NCI-H1105 treated with DMSO at 0.1 percent for 48 hours (cell line): ENCODE results near the gene SFTA2.
A peak's percentile ranks its signal among the peaks of the same experiment; 100 is the strongest.
"Not testable (repeated sequence)": the region's sequence is repeated elsewhere in the genome, so short reads cannot be mapped to it uniquely, and the experiment has no call there.

Experiments used
- DNase-seq: peaks from one replicate; lab custom pipeline; 2025; lab: John Stamatoyannopoulos, UW

SFTA2 gene

GRCh38 chr6:30931969-30932645, at the start of gene SFTA2:
SFTA2 (minus strand) TSS chr6:30932170; CDS start chr6:30932096, 74 bp downstream.
- DNase-seq = no peak

- DNase-seq = no peak
These were observed 47.7 kb upstream of the SFTA2 start for GRCh38 chr6:30979690-30980089.

- DNase-seq = no peak
These were observed 47.2 kb upstream of the SFTA2 start for GRCh38 chr6:30979141-30979540.

- no peak for DNase-seq
These were observed 42.7 kb upstream of the SFTA2 start for GRCh38 chr6:30974490-30975252.

DNA sequence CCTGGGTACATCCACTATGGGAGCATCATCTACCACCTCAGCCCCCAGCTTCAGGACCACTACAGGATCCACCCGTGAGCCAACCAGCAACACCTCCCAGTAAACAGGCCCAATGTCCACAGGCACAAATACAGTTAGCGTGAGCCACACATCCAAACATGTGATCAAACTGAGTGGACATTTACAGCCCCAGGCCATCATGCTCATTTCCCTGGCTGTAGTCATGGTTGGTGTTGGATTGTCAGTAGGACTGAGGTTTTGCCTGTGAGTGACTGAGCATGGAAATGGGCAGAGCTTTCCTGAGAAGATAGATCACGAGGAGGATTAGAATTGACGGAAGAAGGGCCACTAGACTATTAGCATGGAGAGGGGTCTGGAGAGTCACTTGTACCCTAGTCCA, 40.8 kb upstream of the SFTA2 start:
- DNase-seq = no peak

- DNase-seq = no peak
These were observed 39.0 kb upstream of the SFTA2 start for GRCh38 chr6:30970946-30971345.

- DNase-seq = not testable (repeated sequence)
These were observed 37.2 kb upstream of the SFTA2 start for GRCh38 chr6:30969171-30969570.

DNA sequence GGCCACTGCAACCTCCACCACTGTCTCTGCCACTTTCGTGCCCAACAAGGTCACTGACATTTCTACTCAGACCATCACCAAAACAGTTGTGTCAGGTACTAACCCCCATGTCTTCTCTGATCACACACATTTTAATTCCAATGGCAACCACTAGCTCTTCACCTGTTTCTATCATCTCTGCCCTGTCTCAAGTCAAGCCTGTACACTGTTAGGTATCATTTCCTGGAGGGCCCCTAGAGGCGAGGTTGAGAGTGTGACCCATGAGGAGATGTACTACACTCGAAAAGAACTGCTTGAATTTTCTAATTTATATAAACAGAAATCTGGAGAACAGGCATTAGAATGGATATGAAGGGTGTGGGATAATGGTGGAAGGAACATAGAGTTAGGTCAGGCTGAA, 34.2 kb upstream of the SFTA2 start:
- no peak for DNase-seq

GRCh38 chr6:30965140-30965601, 33.2 kb upstream of the SFTA2 start:
- no peak for DNase-seq

DNA sequence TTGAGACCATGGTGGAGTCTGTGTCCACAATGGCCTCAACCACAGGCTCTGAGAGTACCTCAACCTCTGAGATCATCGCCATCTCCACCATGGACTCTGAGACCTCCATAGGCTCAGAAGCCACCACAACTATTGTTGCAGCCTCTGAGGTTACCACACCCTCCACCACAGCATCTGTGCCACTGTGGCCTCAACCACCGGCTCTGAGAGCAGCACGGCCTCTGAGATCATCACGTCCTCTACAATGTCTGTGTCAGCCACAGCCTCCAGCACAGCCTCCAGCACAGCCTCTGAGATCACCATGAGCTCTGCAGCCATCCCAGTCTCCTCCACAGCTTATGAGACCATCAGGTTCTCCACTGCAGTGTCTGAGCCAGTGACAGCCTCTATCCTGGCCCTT, 32.1 kb upstream of the SFTA2 start:
- no peak for DNase-seq

- DNase-seq = no peak
These were observed 31.7 kb upstream of the SFTA2 start for GRCh38 chr6:30963641-30964040.

- DNase-seq = no peak
These were observed 30.7 kb upstream of the SFTA2 start for GRCh38 chr6:30962716-30963115.

DNA sequence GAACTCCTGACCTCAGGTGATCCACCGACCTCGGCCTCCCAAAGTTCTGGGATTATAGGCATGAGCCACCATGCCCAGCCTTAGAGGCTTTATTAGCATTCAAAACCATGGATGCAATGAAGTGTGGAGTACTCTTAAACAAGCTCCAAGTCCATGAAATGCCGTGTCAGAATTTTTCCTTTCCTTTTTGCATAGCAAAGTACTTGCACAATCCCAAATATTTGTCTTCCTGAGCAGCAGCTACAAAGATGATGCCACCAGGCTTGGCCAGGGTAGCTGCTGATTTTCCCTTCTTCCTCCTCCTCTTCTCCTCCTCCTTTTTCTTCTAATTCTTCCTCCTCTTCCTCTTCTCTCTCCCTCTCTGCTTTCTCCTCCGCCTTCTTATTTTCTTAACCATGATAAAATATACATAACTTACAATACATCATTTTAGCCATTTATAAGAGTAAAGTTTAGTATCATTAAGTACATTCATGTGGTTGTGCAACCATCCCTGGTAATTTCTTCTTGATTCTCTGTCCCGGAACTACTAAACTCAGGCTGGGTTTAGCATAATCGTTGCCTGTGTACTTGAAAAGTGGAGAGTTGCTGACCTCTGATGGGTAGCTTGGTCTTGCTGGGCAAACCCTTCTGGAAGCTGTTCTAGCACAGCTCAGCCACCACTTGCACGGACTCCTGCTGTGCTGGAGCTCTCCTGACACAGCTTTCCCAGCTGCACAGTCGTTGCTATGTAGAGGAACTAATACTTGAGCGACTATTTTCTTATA, 29.1 kb upstream of the SFTA2 start:
- no peak for DNase-seq

DNA sequence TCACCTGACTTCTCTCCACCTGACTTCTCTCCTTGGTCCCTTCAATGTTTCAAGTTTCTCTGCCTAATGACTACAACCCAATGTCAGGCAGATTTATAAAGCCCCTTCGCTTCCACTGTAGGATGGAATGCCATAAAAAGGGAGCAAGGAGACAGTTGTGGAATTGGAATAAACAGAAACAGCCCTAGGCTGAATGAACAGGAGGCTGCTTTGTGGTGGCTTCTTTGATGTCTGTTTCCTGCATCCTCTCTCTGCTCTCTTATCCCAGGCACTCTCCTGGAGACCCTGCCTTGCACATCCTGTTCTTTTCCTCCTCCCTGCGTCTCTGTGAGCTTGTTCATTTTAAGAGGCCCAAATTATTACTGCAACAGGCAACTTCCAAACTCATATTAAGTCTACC, 25.7 kb upstream of the SFTA2 start:
- DNase-seq = no peak

- DNase-seq = peak; percentile 61
These were observed 23.5 kb upstream of the SFTA2 start for GRCh38 chr6:30955367-30956042.

GRCh38 chr6:30954631-30955366, 22.8 kb upstream of the SFTA2 start:
- DNase-seq = no peak

DNA sequence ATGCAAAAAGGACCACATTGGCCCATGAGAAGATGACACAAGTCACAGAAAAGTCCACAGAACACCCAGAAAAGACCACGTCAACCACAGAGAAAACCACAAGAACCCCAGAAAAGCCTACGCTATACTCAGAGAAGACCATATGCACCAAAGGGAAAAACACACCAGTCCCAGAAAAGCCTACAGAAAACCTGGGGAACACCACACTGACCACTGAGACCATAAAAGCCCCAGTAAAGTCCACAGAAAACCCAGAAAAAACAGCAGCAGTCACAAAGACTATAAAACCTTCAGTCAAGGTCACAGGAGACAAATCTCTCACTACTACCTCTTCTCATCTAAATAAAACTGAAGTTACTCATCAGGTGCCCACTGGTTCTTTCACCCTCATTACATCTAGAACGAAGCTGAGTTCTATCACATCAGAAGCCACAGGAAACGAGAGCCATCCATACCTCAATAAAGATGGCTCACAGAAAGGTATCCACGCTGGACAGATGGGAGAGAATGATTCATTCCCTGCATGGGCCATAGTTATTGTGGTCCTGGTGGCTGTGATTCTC, 20.0 kb upstream of the SFTA2 start:
- DNase-seq = no peak

GRCh38 chr6:30948811-30949210, 16.8 kb upstream of the SFTA2 start:
- DNase-seq = no peak

GRCh38 chr6:30947231-30947630, 15.3 kb upstream of the SFTA2 start:
- DNase-seq = no peak

- no peak for DNase-seq
These were observed 13.3 kb upstream of the SFTA2 start for GRCh38 chr6:30945281-30945680.

GRCh38 chr6:30944051-30944450, 12.1 kb upstream of the SFTA2 start:
- DNase-seq = no peak
